Hepatocyte (in vitro differentiated cells): Measurements from ENCODE around the gene IGSF10. TPM values are rescaled to one million over a fixed set of nuclear protein-coding genes. Genes with fewer than 3 reads are reported as not detected.

Experiments
- DNase-seq: peaks from one replicate; pipeline ENCODE4 v3.0.0-alpha.2; 2016; ENCODE audit warnings: low spot score
- H2AFZ ChIP-seq: fragments of 200-600 bp; sonication (generic); 2 replicates; pipeline ENCODE4 v1.6.0; 2016; ENCODE audit warnings: antibody characterized with exemption, mild to moderate bottlenecking
- H3K27ac ChIP-seq: fragments of 200-600 bp; sonication (generic); 2 replicates; pipeline ENCODE4 v1.5.1; 2016; ENCODE audit warnings: mild to moderate bottlenecking
- H3K27me3 ChIP-seq: fragments of 200-600 bp; sonication (generic); 2 replicates; pipeline ENCODE4 v1.6.1; 2016
- H3K36me3 ChIP-seq: fragments of 200-600 bp; sonication (generic); replicated peaks from 2 replicates; pipeline ENCODE4 v1.5.1; 2016; ENCODE audit warnings: low read depth; ENCODE audit not compliant: insufficient read depth
- H3K4me1 ChIP-seq: fragments of 200-600 bp; sonication (generic); 2 replicates; pipeline ENCODE4 v1.5.1; 2016; ENCODE audit warnings: mild to moderate bottlenecking, moderate library complexity; ENCODE audit not compliant: insufficient read depth
- H3K4me2 ChIP-seq: fragments of 200-600 bp; sonication (generic); 2 replicates; pipeline ENCODE4 v1.6.0; 2016
- H3K4me3 ChIP-seq: fragments of 200-600 bp; sonication (generic); 2 replicates; pipeline ENCODE4 v1.5.1; 2016; ENCODE audit warnings: mild to moderate bottlenecking
- H3K79me2 ChIP-seq: fragments of 200-600 bp; sonication (generic); 2 replicates; pipeline ENCODE4 v1.6.0; 2017; ENCODE audit warnings: mild to moderate bottlenecking
- H3K9me2 ChIP-seq: fragments of 200-600 bp; sonication (generic); replicated peaks from 2 replicates; pipeline ENCODE4 v1.6.0; 2017; ENCODE audit warnings: mild to moderate bottlenecking; ENCODE audit not compliant: insufficient read depth
- H3K9me3 ChIP-seq: fragments of 200-600 bp; sonication (generic); 2 replicates; pipeline ENCODE4 v1.5.1; 2016; ENCODE audit warnings: low read depth, mild to moderate bottlenecking
- H4K20me1 ChIP-seq: fragments of 200-600 bp; sonication (generic); 2 replicates; pipeline ENCODE4 v1.6.0; 2016; ENCODE audit warnings: mild to moderate bottlenecking; ENCODE audit not compliant: insufficient read depth, poor library complexity, severe bottlenecking
- EZH2 ChIP-seq: fragments of 200-600 bp; sonication (generic); IDR thresholded peaks from 2 replicates; pipeline ENCODE4 v1.6.1; 2016; ENCODE audit warnings: antibody characterized with exemption, mild to moderate bottlenecking, borderline replicate concordance
- EZH2phosphoT487 ChIP-seq: fragments of 200-600 bp; sonication (generic); IDR thresholded peaks from one replicate; pipeline ENCODE4 v1.6.1; 2018; ENCODE audit warnings: antibody characterized with exemption, mild to moderate bottlenecking, low read depth, moderate library complexity; ENCODE audit not compliant: unreplicated experiment, severe bottlenecking
- WGBS: methylation state at CpG from one replicate; pipeline ENCODE4 v1.1.6; 2016; ENCODE audit warnings: low lambda C conversion rate; ENCODE audit errors: missing lambda C conversion rate; 5-methylcytosine and 5-hydroxymethylcytosine counted together
- polyA plus RNA-seq: library from polyadenylated mRNA; unstranded; fragments of >200 nt; fragmentation: Nextera tagmentation; extraction: Ambion mirVana; gene quantifications from 2 replicates; pipeline ENCODE4 v1.2.1, GENCODE V29; 2016
- total RNA-seq: library from RNA; depleted of rRNA; stranded (reverse); fragments of >200 nt; gene quantifications from 2 replicates; pipeline ENCODE4 v1.2.3, GENCODE V29; 2014
- TF ChIP-seq, protein P1 (sequence below): fragments of 200-600 bp; sonication (generic); IDR thresholded peaks from 2 replicates; pipeline ENCODE4 v1.5.1; 2016; ENCODE audit warnings: antibody characterized with exemption, mild to moderate bottlenecking; ENCODE audit not compliant: poor library complexity

IGSF10 gene
- total and polyA plus RNA-seq, 2 experiments from 2014 or later = 0.75 to 1.4 TPM

DNA sequence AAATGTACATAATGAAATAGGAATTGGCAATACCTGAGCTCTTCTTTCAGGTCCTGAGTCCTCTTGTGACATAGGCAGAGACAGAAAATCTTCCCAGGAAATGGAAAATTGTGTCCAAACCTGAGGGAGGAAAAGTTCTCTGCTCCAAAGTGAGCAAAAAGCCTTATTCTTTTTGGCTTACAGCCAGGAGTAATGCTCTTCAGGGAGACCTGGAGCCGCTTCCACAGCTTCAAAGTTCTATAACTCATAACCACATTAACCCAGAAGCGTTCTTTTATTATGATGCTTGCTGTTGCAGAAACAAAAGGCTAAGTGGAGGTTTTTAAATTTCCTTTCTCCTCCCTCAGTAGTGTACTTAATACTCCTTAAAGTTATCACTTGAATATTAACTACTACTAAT, 633 bp downstream of the IGSF10 start:
- 51% methylated on average over 2 of the region's 2 CpGs for WGBS

DNA sequence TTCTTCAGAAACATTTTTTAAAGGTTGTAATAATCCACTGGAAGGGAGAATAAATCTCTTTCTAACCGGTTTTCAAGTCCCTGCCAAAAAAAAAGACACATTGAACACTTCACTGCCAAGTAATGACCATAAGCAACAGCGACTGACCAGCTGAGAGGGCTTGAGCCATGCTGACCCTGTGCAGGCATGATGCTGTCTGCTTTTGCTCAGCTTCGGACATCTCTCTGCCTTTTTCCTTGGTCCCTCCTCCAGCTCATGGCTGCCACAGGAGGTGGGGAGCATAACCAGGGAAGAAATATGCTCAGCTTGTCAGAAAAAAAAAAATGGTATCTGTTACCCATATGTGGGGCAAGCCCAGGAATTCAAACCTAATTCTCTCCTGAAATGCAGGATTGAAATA, 1.5 kb downstream of the IGSF10 start:
- no peak overlapping the region for H3K27ac ChIP-seq
- no peak for DNase-seq

More for the DNA sequence above, 633 bp downstream of the IGSF10 start:
- no peaks in the 10 kb centered on the region for H3K9me2 ChIP-seq
- H3K4me1 ChIP-seq = no peaks in the 10 kb centered on the region
- no peak overlapping the region for H3K27ac ChIP-seq
- H2AFZ ChIP-seq = peak overlapping the region; percentile 94
- H4K20me1 ChIP-seq = no peaks in the 10 kb centered on the region
- H3K27me3 ChIP-seq = peaks cover 7% of the 10 kb centered on the region
- no peaks in the 10 kb centered on the region for H3K36me3 ChIP-seq
- peak overlapping the region; percentile 94 for H3K4me2 ChIP-seq
- DNase-seq = no peak
- H3K79me2 ChIP-seq = no peaks in the 10 kb centered on the region
- TF ChIP-seq EZH2phosphoT487 = no peak
- no peak for TF ChIP-seq EZH2
- TF ChIP-seq, protein P1, sequence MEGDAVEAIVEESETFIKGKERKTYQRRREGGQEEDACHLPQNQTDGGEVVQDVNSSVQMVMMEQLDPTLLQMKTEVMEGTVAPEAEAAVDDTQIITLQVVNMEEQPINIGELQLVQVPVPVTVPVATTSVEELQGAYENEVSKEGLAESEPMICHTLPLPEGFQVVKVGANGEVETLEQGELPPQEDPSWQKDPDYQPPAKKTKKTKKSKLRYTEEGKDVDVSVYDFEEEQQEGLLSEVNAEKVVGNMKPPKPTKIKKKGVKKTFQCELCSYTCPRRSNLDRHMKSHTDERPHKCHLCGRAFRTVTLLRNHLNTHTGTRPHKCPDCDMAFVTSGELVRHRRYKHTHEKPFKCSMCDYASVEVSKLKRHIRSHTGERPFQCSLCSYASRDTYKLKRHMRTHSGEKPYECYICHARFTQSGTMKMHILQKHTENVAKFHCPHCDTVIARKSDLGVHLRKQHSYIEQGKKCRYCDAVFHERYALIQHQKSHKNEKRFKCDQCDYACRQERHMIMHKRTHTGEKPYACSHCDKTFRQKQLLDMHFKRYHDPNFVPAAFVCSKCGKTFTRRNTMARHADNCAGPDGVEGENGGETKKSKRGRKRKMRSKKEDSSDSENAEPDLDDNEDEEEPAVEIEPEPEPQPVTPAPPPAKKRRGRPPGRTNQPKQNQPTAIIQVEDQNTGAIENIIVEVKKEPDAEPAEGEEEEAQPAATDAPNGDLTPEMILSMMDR = no peak
- peak overlapping the region; percentile 66 for H3K4me3 ChIP-seq
- no peaks in the 10 kb centered on the region for H3K9me3 ChIP-seq

GRCh38 chr3:151456065-151456464, 4.8 kb downstream of the IGSF10 start:
- DNase-seq = no peak
- H3K4me1 ChIP-seq = no peaks in the 10 kb centered on the region
- 79% methylated on average over 3 of the region's 3 CpGs for WGBS
- H3K79me2 ChIP-seq = no peaks in the 10 kb centered on the region
- H2AFZ ChIP-seq = no peak overlapping the region
- H3K9me2 ChIP-seq = no peaks in the 10 kb centered on the region
- no peak overlapping the region for H3K4me3 ChIP-seq
- H3K36me3 ChIP-seq = no peaks in the 10 kb centered on the region
- H3K27me3 ChIP-seq = no peaks in the 10 kb centered on the region
- H3K27ac ChIP-seq = no peak overlapping the region
- no peak overlapping the region for H3K4me2 ChIP-seq
- no peaks in the 10 kb centered on the region for H4K20me1 ChIP-seq
- TF ChIP-seq, protein P1 = no peak
- TF ChIP-seq EZH2phosphoT487 = no peak
- no peaks in the 10 kb centered on the region for H3K9me3 ChIP-seq

More for the DNA sequence above, 1.5 kb downstream of the IGSF10 start:
- WGBS = 44% methylated on average over 3 of the region's 3 CpGs
- Histone ChIP-seq H3K27me3 (peaks cover 7% of the 10 kb centered on the region), H3K9me3 (no peaks in the 10 kb centered on the region), H3K36me3 (no peaks in the 10 kb centered on the region), H3K4me2 (no peak overlapping the region), H3K4me3 (no peak overlapping the region), H3K79me2 (no peaks in the 10 kb centered on the region), H3K9me2 (no peaks in the 10 kb centered on the region), H2AFZ (no peak overlapping the region), H4K20me1 (no peaks in the 10 kb centered on the region), H3K4me1 (no peaks in the 10 kb centered on the region)
- TF ChIP-seq EZH2phosphoT487 (no peak), EZH2 (no peak)
- TF ChIP-seq, protein P1 = no peak

DNA sequence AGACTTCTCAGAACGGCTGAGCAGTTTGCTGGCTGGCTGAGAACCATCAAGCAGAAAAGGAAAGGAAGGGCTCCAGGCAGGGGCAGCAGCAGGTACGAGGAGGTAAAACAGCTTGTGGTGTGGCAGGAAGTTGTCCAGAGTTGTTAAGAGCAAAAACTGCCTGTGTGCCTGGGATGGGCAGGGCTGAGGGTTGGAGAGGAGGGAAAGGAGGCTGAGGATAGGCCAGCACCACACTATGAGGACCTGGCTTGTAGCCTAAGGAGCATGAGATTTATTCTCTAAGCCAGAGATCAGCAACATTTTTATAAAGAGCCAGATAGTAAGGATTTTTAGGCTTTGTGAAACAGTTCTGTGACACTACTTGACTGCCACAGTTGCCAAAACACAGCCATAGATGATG, 8.0 kb downstream of the IGSF10 start:
- 63% methylated on average over 2 of the region's 2 CpGs for WGBS
- no peak for DNase-seq
- no peaks in the 10 kb centered on the region for H3K4me1 ChIP-seq
- TF ChIP-seq EZH2phosphoT487 = no peak
- no peak for TF ChIP-seq EZH2
- TF ChIP-seq, protein P1 = no peak
- no peaks in the 10 kb centered on the region for H3K27me3 ChIP-seq
- H3K27ac ChIP-seq = no peak overlapping the region
- no peak overlapping the region for H2AFZ ChIP-seq
- no peaks in the 10 kb centered on the region for H4K20me1 ChIP-seq
- H3K9me2 ChIP-seq = no peaks in the 10 kb centered on the region
- H3K4me3 ChIP-seq = no peak overlapping the region
- no peaks in the 10 kb centered on the region for H3K9me3 ChIP-seq
- no peaks in the 10 kb centered on the region for H3K36me3 ChIP-seq
- no peaks in the 10 kb centered on the region for H3K79me2 ChIP-seq
- no peak overlapping the region for H3K4me2 ChIP-seq
